Measurements from ENCODE around the gene RNF166. TPM values are rescaled to one million over a fixed set of nuclear protein-coding genes. Genes with fewer than 3 reads are reported as not detected.

RNF166 gene
- total and polyA plus RNA-seq, 2 of the 13 experiments (the other 11 are each of a cell fraction or from before 2014, with no cell fraction given), result 21.4 to 23.0 TPM

GRCh38 chr16:88662843-88663606 lies 43.2 kb downstream of the RNF166 start, which contains the start of gene MVD (continued):
- TF ChIP-seq TERF1 (CRISPR knock-in tag; IDR thresholded peaks at IDR 0.05), result no peak
- peak; percentile 46 for TF ChIP-seq TEAD3 (CRISPR knock-in tag; optimal IDR thresholded peaks at IDR 0.05; ENCODE audit: borderline replicate concordance)
- TF ChIP-seq TAF15 (IDR thresholded peaks at IDR 0.05; ENCODE audit: low read depth, low read length, poor library complexity, severe bottlenecking), result peak; percentile 36
- TF ChIP-seq ZNF275 (CRISPR knock-in tag; IDR thresholded peaks at IDR 0.05; ENCODE audit: borderline replicate concordance), result peak; percentile 86; the same call in 1 of the 2 replicates
- no peak for TF ChIP-seq ZNF33A (CRISPR knock-in tag; IDR thresholded peaks at IDR 0.05; ENCODE audit: borderline replicate concordance)
- TF ChIP-seq U2AF1 (optimal IDR thresholded peaks at IDR 0.05; ENCODE audit: low read depth, low read length), result no peak
- TF ChIP-seq ZNF720 (CRISPR knock-in tag; IDR thresholded peaks at IDR 0.05), result no peak
- peak; percentile 17; the same call in 1 of the 2 replicates for TF ChIP-seq CREB3 (CRISPR knock-in tag; IDR thresholded peaks at IDR 0.05)
- peak; percentile 86; the same call in 1 of the 2 replicates for TF ChIP-seq ZBTB8A (CRISPR knock-in tag; IDR thresholded peaks at IDR 0.05; ENCODE audit: borderline replicate concordance, low read depth)
- TF ChIP-seq CBX1 (IDR thresholded peaks at IDR 0.05; ENCODE audit: low read depth), result no peak
- 0 out of 2 replicates have a peak, but pooled peaks have one; percentile 77 for TF ChIP-seq KLF11 (CRISPR knock-in tag; IDR thresholded peaks at IDR 0.05)
- TF ChIP-seq ZBTB49 (CRISPR knock-in tag; IDR thresholded peaks at IDR 0.05; ENCODE audit: borderline replicate concordance), result no peak; the same call in 1 of the 2 replicates
- no peak for TF ChIP-seq SMC3 (IDR thresholded peaks at IDR 0.05; ENCODE audit: low read length)
- peak; percentile 96; the same call in 1 of the 2 replicates for TF ChIP-seq SIN3A (IDR thresholded peaks at IDR 0.05; ENCODE audit: borderline replicate concordance, low read depth, low read length)
- TF ChIP-seq ZNF576 (CRISPR knock-in tag; IDR thresholded peaks at IDR 0.05), result peak; percentile 74; the same call in 1 of the 2 replicates
- no peak for TF ChIP-seq MAFK (conservative IDR thresholded peaks at IDR 0.05 in 1 of 2, IDR thresholded peaks at IDR 0.05 in 1 of 2; ENCODE audit: low read length in 2 of 2)
- TF ChIP-seq HOXA3 (CRISPR knock-in tag; IDR thresholded peaks at IDR 0.05), result peak; percentile 86
